ENCODE measurements around the gene THADA. TPM values are rescaled to one million over a fixed set of nuclear protein-coding genes. Genes with fewer than 3 reads are reported as not detected.

Gene THADA
- total RNA-seq, 1 experiment from 2014 or later: 27.5 TPM

GRCh38 chr2:43355399-43355798, 240.4 kb downstream of the THADA start:
- CTCF ChIA-PET: no interaction called here
- no peak overlapping the region for H3K27ac Mint-ChIP-seq
- H3K27me3 Mint-ChIP-seq (ENCODE audit: low read depth): no peaks in the 10 kb centered on the region
- no peaks in the 10 kb centered on the region for H3K36me3 Mint-ChIP-seq
- ATAC-seq (no peak), DNase-seq (ENCODE audit: low spot score) (no peak)
- TF ChIP-seq RORB (CRISPR knock-in tag; IDR thresholded peaks at IDR 0.05) (no peak), ZNF396 (CRISPR knock-in tag; IDR thresholded peaks at IDR 0.05; ENCODE audit: borderline replicate concordance) (no peak), CBFB (CRISPR knock-in tag; IDR thresholded peaks at IDR 0.05; ENCODE audit: low read depth) (no peak), FOXP4 (CRISPR knock-in tag; IDR thresholded peaks at IDR 0.05) (no peak), ATF2 (CRISPR knock-in tag; IDR thresholded peaks at IDR 0.05; ENCODE audit: borderline replicate concordance, low read depth) (no peak), FOXP1 (CRISPR knock-in tag; IDR thresholded peaks at IDR 0.05; ENCODE audit: borderline replicate concordance) (no peak), ZNF281 (CRISPR knock-in tag; IDR thresholded peaks at IDR 0.05) (no peak), ARID4B (CRISPR knock-in tag; IDR thresholded peaks at IDR 0.05; ENCODE audit: borderline replicate concordance) (no peak), JAZF1 (CRISPR knock-in tag; IDR thresholded peaks at IDR 0.05) (no peak), GRHL2 (CRISPR knock-in tag; IDR thresholded peaks at IDR 0.05; ENCODE audit: insufficient replicate concordance, severe bottlenecking) (no peak), KAT7 (CRISPR knock-in tag; IDR thresholded peaks at IDR 0.05; ENCODE audit: borderline replicate concordance) (no peak), GTF2I (CRISPR knock-in tag; conservative IDR thresholded peaks at IDR 0.05) (no peak)
- TF ChIP-seq, protein P1, sequence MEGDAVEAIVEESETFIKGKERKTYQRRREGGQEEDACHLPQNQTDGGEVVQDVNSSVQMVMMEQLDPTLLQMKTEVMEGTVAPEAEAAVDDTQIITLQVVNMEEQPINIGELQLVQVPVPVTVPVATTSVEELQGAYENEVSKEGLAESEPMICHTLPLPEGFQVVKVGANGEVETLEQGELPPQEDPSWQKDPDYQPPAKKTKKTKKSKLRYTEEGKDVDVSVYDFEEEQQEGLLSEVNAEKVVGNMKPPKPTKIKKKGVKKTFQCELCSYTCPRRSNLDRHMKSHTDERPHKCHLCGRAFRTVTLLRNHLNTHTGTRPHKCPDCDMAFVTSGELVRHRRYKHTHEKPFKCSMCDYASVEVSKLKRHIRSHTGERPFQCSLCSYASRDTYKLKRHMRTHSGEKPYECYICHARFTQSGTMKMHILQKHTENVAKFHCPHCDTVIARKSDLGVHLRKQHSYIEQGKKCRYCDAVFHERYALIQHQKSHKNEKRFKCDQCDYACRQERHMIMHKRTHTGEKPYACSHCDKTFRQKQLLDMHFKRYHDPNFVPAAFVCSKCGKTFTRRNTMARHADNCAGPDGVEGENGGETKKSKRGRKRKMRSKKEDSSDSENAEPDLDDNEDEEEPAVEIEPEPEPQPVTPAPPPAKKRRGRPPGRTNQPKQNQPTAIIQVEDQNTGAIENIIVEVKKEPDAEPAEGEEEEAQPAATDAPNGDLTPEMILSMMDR (IDR thresholded peaks at IDR 0.05): no peak
- TF ChIP-seq, protein P2, sequence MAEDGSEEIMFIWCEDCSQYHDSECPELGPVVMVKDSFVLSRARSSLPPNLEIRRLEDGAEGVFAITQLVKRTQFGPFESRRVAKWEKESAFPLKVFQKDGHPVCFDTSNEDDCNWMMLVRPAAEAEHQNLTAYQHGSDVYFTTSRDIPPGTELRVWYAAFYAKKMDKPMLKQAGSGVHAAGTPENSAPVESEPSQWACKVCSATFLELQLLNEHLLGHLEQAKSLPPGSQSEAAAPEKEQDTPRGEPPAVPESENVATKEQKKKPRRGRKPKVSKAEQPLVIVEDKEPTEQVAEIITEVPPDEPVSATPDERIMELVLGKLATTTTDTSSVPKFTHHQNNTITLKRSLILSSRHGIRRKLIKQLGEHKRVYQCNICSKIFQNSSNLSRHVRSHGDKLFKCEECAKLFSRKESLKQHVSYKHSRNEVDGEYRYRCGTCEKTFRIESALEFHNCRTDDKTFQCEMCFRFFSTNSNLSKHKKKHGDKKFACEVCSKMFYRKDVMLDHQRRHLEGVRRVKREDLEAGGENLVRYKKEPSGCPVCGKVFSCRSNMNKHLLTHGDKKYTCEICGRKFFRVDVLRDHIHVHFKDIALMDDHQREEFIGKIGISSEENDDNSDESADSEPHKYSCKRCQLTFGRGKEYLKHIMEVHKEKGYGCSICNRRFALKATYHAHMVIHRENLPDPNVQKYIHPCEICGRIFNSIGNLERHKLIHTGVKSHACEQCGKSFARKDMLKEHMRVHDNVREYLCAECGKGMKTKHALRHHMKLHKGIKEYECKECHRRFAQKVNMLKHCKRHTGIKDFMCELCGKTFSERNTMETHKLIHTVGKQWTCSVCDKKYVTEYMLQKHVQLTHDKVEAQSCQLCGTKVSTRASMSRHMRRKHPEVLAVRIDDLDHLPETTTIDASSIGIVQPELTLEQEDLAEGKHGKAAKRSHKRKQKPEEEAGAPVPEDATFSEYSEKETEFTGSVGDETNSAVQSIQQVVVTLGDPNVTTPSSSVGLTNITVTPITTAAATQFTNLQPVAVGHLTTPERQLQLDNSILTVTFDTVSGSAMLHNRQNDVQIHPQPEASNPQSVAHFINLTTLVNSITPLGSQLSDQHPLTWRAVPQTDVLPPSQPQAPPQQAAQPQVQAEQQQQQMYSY (CRISPR knock-in tag; IDR thresholded peaks at IDR 0.05): no peak
- H3K9me3 Mint-ChIP-seq: no peaks in the 10 kb centered on the region
- POLR2A ChIA-PET: no interaction called here
- H3K4me3 Mint-ChIP-seq: no peak overlapping the region
- H3K4me1 Mint-ChIP-seq: peaks cover 11% of the 10 kb centered on the region
